Measurements from ENCODE around the gene UTP18.
"Not testable (repeated sequence)": the region's sequence is repeated elsewhere in the genome, so short reads cannot be mapped to it uniquely, and the experiment has no call there.

UTP18 gene

DNA sequence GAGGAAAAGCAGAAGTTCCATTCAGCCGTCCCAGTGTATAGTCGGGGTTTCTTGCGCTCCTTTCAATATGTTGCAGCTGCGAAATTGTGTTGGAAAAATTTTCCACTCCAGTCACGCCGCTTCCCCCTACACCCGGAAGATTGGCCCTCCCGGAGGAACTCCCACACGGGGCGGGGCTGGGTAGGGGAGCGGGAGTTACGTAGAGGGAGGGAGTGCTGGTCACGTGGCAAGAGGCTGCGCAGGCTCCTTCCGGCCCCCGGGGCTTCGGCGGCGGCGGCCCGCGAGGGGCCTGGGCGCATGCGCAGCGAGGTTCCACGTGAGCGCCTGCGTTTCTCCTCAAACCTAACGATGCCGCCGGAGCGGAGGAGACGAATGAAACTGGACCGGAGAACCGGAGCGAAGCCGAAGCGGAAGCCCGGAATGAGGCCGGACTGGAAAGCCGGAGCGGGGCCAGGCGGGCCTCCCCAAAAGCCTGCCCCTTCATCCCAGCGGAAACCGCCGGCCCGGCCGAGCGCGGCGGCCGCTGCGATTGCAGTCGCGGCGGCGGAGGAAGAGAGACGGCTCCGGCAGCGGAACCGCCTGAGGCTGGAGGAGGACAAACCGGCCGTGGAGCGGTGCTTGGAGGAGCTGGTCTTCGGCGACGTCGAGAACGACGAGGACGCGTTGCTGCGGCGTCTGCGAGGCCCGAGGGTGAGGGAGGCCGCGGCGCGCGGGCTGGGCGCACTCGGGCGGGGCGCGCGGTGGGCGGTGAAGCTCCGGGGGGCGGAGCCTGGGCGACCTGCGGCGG, at the start of gene UTP18:
TSS of gene UTP18 (plus strand) at position 310 of the 787 bp plus-strand sequence. CDS start at position 349, 39 bp downstream.
- TF ChIP-seq, protein P1, sequence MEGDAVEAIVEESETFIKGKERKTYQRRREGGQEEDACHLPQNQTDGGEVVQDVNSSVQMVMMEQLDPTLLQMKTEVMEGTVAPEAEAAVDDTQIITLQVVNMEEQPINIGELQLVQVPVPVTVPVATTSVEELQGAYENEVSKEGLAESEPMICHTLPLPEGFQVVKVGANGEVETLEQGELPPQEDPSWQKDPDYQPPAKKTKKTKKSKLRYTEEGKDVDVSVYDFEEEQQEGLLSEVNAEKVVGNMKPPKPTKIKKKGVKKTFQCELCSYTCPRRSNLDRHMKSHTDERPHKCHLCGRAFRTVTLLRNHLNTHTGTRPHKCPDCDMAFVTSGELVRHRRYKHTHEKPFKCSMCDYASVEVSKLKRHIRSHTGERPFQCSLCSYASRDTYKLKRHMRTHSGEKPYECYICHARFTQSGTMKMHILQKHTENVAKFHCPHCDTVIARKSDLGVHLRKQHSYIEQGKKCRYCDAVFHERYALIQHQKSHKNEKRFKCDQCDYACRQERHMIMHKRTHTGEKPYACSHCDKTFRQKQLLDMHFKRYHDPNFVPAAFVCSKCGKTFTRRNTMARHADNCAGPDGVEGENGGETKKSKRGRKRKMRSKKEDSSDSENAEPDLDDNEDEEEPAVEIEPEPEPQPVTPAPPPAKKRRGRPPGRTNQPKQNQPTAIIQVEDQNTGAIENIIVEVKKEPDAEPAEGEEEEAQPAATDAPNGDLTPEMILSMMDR (IDR thresholded peaks at IDR 0.05; ENCODE audit: low read depth, low read length) = no peak
- DNase-seq (ENCODE audit: extremely low read depth, low read depth) = peak; percentile 96

DNA sequence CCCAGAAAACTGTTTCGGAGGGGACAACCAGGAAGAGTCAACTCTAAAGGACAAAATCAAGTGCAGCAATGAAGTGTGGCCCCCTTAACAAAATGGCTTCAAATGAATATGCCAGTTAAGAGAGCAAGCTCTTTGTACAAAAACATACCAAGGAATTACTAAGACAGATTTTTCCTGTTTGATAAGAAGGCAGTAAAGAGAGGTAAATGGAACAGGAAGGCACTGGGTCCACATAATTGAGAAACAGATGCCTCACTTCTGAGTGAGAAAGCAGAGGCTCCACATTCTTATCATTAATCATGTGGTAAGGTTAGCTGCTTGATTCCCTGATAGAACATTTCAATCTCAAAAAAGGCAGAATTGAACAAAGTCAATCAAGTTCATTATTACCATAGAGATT, 45.4 kb upstream of the UTP18 start:
- TF ChIP-seq, protein P1 (IDR thresholded peaks at IDR 0.05; ENCODE audit: low read depth, low read length) = no peak
- DNase-seq (ENCODE audit: extremely low read depth, low read depth) = no peak

DNA sequence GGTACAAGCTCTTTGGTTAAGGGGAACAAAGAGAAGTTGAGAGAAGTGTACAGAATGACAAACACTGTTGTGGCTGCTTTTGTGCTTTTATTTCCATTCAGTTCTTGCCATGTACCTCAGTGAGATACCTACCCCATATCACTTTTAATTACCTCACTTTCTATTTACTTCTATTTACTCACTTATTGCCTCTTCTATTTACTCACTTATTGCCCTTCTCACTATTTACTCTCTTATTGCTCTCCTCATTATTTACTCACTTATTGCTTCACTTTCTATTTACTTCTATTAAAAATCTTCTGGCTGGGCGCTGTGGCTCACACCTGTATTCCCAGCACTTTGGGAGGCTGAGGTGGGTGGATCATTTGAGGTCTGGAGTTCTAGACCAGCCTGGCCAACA, 42.4 kb upstream of the UTP18 start:
- no peak for DNase-seq (ENCODE audit: extremely low read depth, low read depth)
- TF ChIP-seq, protein P1 (IDR thresholded peaks at IDR 0.05; ENCODE audit: low read depth, low read length) = no peak

DNA sequence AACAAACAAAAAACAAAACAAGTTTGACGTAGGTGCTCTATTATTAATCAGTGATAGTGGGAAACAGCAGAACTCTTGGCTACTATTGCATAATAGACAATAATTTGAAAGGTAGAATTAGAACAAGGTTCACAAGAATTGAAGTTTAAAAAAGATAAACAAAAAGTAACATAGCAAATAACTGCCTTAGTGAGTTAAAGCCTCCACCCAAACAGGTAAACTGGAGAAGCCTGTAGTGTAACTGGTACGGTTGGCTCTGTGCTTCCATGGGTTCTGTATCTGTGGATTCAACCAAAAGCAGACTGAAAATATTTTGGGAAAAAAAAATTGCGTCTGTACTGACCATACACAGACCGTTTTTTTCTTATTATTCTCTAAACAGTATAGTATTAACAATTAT, 39.0 kb upstream of the UTP18 start:
- no peak for DNase-seq (ENCODE audit: extremely low read depth, low read depth)
- TF ChIP-seq, protein P1 (IDR thresholded peaks at IDR 0.05; ENCODE audit: low read depth, low read length) = no peak

DNA sequence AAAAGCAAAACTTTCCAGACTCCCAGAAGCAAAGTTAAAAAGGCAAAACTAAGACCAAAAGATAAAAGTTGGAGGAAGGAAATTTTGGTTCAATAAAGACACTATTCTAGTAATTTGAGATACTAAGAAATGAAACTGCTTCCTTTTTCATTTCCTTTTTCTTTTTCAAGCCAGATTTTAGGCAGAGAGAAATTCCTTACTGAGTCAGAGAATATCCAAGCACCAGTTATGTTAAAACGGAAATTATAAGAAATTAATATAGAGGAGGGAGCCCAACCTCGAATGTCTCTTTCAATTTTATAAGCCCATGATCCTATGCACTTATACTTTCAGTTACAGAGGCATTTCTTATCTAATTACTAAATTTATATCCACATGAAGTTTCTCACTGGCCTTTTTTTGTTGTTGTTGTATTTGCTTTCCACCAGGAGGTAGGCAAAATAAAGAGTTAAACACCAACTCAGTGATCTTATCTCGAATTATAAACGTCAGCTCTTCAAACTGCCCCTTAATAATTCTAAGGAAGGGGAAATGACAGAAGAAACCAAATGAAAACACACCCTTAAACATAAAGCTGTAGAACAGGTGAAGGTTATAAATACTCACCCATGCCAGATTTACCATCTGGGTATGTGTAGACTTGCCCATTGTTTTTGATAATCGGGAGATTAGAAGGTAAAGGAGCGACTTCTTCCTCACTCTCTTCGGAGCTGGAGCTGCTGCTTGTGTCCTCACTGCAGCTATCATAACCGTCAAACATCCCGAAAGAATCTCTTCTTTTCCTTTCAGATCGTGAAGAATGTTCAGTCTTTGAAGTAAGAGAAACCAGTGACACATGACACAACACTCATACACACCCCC, 35.7 kb upstream of the UTP18 start:
- no peak for DNase-seq (ENCODE audit: extremely low read depth, low read depth)
- TF ChIP-seq, protein P1 (IDR thresholded peaks at IDR 0.05; ENCODE audit: low read depth, low read length) = no peak

DNA sequence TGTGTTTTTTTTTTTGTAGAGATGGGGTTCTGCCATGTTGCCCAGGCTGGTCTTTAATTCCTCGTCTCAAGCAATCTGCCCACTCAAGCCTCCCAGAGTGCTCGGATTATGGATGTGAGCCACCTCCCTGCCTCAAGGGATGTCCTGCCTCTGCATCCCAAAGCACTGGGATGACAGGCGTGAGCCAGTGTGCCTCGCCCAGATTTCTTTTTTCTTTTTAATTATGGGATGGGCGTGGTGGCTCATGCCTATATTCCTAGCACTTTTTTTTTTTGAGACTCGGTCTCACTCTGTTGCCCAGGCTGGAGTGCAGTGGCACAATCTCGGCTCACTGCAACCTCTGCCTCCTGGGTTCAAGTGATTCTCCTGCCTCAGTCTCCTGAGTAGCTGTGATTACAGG, 34.8 kb upstream of the UTP18 start:
- DNase-seq (ENCODE audit: extremely low read depth, low read depth) = not testable (repeated sequence)

DNA sequence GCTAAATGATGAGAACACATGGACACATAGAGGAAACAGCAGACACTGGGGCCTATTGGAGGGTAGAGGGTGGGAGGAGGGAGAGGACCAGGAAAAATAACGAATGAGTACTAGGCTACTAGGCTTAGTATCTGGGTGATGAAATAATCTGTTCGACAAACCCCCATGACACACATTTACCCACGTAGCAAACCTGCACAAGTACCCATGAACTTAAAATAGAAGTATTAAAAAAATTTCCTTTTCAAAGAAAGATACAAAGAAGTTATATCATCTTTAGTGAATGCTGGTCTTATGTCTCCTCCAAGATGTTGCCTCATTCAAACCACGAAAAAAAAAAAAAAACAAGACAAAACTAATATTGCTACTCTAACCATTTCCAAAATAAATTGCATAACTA, 32.2 kb upstream of the UTP18 start:
- TF ChIP-seq, protein P1 (IDR thresholded peaks at IDR 0.05; ENCODE audit: low read depth, low read length) = no peak
- DNase-seq (ENCODE audit: extremely low read depth, low read depth) = no peak

All from AG09319 (cell line).